A673 (cell line): Measurements from ENCODE around the gene MYO1E. TPM values are rescaled to one million over a fixed set of nuclear protein-coding genes. Genes with fewer than 3 reads are reported as not detected.

Experiments
- BruUV-seq: library from RNA; stranded (reverse); fragments of 400-500 nt; replicated peaks from 2 replicates; lab custom pipeline; 2021; lab: Mats Ljungman, UMichigan
- CTCF ChIA-PET: fragments of 300-600 bp; sonication (Branson Sonifier 250); formaldehyde crosslinking; loops from one replicate; lab custom pipeline; 2022; ENCODE audit warnings: antibody characterized with exemption; lab: Charles Lee
- POLR2A ChIA-PET: fragments of 300-600 bp; sonication (Branson Sonifier 250); formaldehyde crosslinking; loops from one replicate; lab custom pipeline; 2022; ENCODE audit warnings: antibody characterized with exemption; ENCODE audit not compliant: low non-redundant PET; lab: Charles Lee
- DNase-seq: peaks from one replicate; pipeline ENCODE4 v3.0.0-alpha.2; 2015; ENCODE audit warnings: low spot score
- H3K27ac ChIP-seq: fragments of 200-600 bp; sonication (generic); 2 replicates; pipeline ENCODE4 v1.5.1; 2016; ENCODE audit warnings: mixed run types, low read depth, mild to moderate bottlenecking, mixed read lengths, antibody characterized with exemption, low read length; ENCODE audit not compliant: poor library complexity, severe bottlenecking
- H3K27me3 ChIP-seq: fragments of 200-600 bp; sonication (generic); replicated peaks from 2 replicates; pipeline ENCODE4 v1.6.1; 2017; ENCODE audit warnings: mixed run types, low read depth, mild to moderate bottlenecking, mixed read lengths, antibody characterized with exemption, low read length; ENCODE audit not compliant: insufficient read depth, poor library complexity
- H3K36me3 ChIP-seq: fragments of 200-600 bp; sonication (generic); 2 replicates; pipeline ENCODE4 v1.6.1; 2016; ENCODE audit warnings: mixed run types, mild to moderate bottlenecking, mixed read lengths, antibody characterized with exemption, low read length; ENCODE audit not compliant: insufficient read depth, poor library complexity, severe bottlenecking
- H3K4me1 ChIP-seq: fragments of 200-600 bp; sonication (generic); 2 replicates; pipeline ENCODE4 v1.6.1; 2017; ENCODE audit warnings: mixed run types, mild to moderate bottlenecking, mixed read lengths, antibody characterized with exemption, low read length; ENCODE audit not compliant: insufficient read depth, poor library complexity, severe bottlenecking
- H3K4me3 ChIP-seq: fragments of 200-600 bp; sonication (generic); 2 replicates; pipeline ENCODE4 v1.5.1; 2016; ENCODE audit warnings: low read depth, mixed run types, mild to moderate bottlenecking, mixed read lengths, low read length; ENCODE audit not compliant: poor library complexity, severe bottlenecking
- H3K9me3 ChIP-seq: fragments of 200-600 bp; sonication (generic); 2 replicates; pipeline ENCODE4 v1.6.1; 2016; ENCODE audit warnings: mixed run types, low read depth, mild to moderate bottlenecking, mixed read lengths, antibody characterized with exemption, low read length; ENCODE audit not compliant: poor library complexity, severe bottlenecking
- EZH2 ChIP-seq: fragments of 200-600 bp; sonication (generic); IDR thresholded peaks from 2 replicates; pipeline ENCODE4 v1.6.1; 2017; ENCODE audit warnings: borderline replicate concordance, low read depth, mild to moderate bottlenecking, mixed read lengths, antibody characterized with exemption, low read length; ENCODE audit not compliant: poor library complexity, severe bottlenecking
- intact Hi-C: fragments of 100-400 bp; cut with micrococcal nuclease; formaldehyde crosslinking; loops from one replicate; pipeline ENCODE4 v1.10.0; 2022; ENCODE audit not compliant: unreplicated experiment
- total RNA-seq: library from RNA; stranded (reverse); gene quantifications from 2 replicates; pipeline ENCODE4 v1.2.3, GENCODE V29; 2021
- TF ChIP-seq, protein P1 (sequence below): fragments of 300-800, 200-600 bp; sonication (generic); conservative IDR thresholded peaks from 2 replicates; pipeline ENCODE4 v1.5.1; 2017; ENCODE audit warnings: low read depth, mild to moderate bottlenecking, antibody characterized with exemption, low read length, moderate library complexity, mixed read lengths

Gene MYO1E
- total RNA-seq, 1 experiment from 2014 or later: 7.9 TPM

DNA sequence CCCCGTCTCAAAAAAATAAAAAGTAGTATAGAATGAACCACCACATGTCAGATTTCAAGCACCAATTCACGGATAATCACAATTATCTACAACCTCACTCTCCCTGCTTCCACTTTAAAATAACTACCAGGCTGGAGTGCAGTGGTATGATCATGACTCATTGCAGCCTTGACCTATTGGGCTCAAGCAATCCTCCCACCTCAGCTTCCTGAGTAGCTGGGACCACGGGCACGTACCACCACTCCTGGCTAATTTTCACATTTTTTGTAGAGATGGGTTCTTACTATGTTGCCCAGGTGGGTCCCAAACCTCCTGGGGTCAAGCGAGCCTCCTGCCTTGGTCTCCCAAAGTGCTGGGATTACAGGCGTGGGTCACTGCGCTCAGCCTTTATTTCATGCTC, 204.1 kb downstream of the MYO1E start:
- DNase-seq: no peak
- CTCF ChIA-PET: no interaction called here
- H3K9me3 ChIP-seq: no peaks in the 10 kb centered on the region
- no peak overlapping the region for H3K27ac ChIP-seq
- H3K4me1 ChIP-seq: no peaks in the 10 kb centered on the region
- TF ChIP-seq EZH2: no peak
- TF ChIP-seq, protein P1, sequence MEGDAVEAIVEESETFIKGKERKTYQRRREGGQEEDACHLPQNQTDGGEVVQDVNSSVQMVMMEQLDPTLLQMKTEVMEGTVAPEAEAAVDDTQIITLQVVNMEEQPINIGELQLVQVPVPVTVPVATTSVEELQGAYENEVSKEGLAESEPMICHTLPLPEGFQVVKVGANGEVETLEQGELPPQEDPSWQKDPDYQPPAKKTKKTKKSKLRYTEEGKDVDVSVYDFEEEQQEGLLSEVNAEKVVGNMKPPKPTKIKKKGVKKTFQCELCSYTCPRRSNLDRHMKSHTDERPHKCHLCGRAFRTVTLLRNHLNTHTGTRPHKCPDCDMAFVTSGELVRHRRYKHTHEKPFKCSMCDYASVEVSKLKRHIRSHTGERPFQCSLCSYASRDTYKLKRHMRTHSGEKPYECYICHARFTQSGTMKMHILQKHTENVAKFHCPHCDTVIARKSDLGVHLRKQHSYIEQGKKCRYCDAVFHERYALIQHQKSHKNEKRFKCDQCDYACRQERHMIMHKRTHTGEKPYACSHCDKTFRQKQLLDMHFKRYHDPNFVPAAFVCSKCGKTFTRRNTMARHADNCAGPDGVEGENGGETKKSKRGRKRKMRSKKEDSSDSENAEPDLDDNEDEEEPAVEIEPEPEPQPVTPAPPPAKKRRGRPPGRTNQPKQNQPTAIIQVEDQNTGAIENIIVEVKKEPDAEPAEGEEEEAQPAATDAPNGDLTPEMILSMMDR: no peak
- no peaks in the 10 kb centered on the region for H3K36me3 ChIP-seq
- no peaks in the 10 kb centered on the region for H3K27me3 ChIP-seq
- POLR2A ChIA-PET: no interaction called here
- no TSS peak for BruUV-seq
- intact Hi-C loops: no loop called here
- H3K4me3 ChIP-seq: no peak overlapping the region

DNA sequence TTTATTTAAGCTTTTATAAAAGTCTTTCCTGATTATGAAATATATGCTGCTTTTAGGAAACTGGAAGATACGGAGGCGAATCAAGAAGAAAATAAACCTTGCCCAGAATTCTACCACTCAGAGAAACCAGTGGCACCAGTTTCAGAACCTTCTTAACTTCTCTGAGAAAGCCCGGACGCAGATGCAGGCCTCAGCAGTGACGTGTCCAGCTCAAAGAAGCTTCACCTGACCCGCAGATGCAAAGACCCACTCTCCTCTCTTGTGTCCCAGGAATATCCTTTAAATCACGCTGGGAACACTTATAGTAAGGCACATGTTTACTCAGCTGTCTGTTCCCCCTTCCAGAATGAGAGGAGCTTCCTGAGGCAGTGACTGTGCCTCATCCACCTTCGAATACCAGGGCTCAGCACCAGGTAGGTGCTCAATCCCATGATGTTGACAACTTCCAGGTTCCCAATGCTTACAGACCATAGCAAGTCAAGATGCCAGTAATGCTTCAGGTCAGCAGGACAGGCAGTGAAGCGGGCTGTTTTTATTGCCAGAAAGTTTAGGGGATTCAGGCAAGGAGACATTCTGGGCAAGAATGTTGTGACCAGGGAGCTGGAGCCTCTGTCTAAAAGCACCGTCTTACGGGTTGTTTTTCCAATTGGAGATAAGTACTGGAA, 205.9 kb downstream of the MYO1E start:
- no peak overlapping the region for H3K27ac ChIP-seq
- no peaks in the 10 kb centered on the region for H3K4me1 ChIP-seq
- H3K27me3 ChIP-seq: no peaks in the 10 kb centered on the region
- CTCF ChIA-PET: interaction anchor here (0.6 to 0.8 kb wide), 3 partner anchors 8 to 1278 kb away, joined by 3 to 5 read pairs (median 3); no protein-coding TSS in a partner anchor
- no TSS peak for BruUV-seq
- no peak overlapping the region for H3K4me3 ChIP-seq
- H3K36me3 ChIP-seq: no peaks in the 10 kb centered on the region
- TF ChIP-seq, protein P1: no peak
- TF ChIP-seq EZH2: no peak
- intact Hi-C loops: no loop called here
- no peak for DNase-seq
- POLR2A ChIA-PET: interaction anchor here (0.6 kb wide), 1 partner anchor 60 kb away, joined by 4 read pairs; no protein-coding TSS in a partner anchor
- H3K9me3 ChIP-seq: no peaks in the 10 kb centered on the region

DNA sequence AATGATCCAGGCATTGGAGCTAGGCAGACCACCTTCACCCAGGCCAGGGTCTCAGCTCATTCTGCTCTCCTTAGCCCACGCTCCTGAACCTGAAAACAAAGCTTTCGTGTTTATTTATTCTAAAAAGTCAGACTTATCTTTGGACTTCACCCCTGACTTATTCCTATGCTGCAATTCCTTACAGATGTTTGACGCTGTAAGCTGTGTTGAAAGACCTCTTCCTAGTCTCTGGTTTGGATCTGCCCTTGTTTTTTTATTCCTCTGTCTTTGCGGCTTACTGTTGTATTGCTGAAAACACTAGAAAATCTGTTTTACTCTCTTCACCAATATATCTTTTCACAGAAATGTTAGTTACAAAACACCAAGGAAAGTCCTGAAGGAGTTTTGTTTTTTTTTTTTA, 206.5 kb downstream of the MYO1E start:
- Histone ChIP-seq H3K27ac (no peak overlapping the region), H3K9me3 (no peaks in the 10 kb centered on the region), H3K36me3 (no peaks in the 10 kb centered on the region), H3K4me1 (no peaks in the 10 kb centered on the region), H3K27me3 (no peaks in the 10 kb centered on the region), H3K4me3 (no peak overlapping the region)
- no peak for DNase-seq
- CTCF ChIA-PET: interaction anchor here (0.6 to 0.8 kb wide), 3 partner anchors 9 to 1278 kb away, joined by 3 to 5 read pairs (median 3); no protein-coding TSS in a partner anchor
- intact Hi-C loops: no loop called here
- POLR2A ChIA-PET: interaction anchor here (0.6 kb wide), 1 partner anchor 59 kb away, joined by 4 read pairs; no protein-coding TSS in a partner anchor
- TF ChIP-seq EZH2: no peak
- TF ChIP-seq, protein P1: no peak
- BruUV-seq: no TSS peak
